ENCODE results near the gene ABCC5. TPM values are rescaled to one million over a fixed set of nuclear protein-coding genes. Genes with fewer than 3 reads are reported as not detected.

Gene ABCC5
- polyA plus RNA-seq, 4 donors, result 45.2 to 77.9 (median 54.8) TPM

Other genes with a start within 250 kb of the ABCC5 start
- 1 to 10 TPM in 1 of 4 donors, under 1 TPM in 2, not detected in 1; 0.47 to 2.5 (median 0.72) TPM for gene MAP6D1, start 192.3 kb downstream of the ABCC5 start, polyA plus RNA-seq (ENCODE audit: insufficient read length in 4 of 4)
- gene PARL, start 133.0 kb downstream of the ABCC5 start, polyA plus RNA-seq (ENCODE audit: insufficient read length in 4 of 4), result 10 to 100 TPM; 47.7 to 56.9 (median 54.9) TPM
- gene HTR3D, start 13.9 kb upstream of the ABCC5 start, polyA plus RNA-seq (ENCODE audit: insufficient read length in 4 of 4), result not detected
- gene HTR3C, start 35.2 kb upstream of the ABCC5 start, polyA plus RNA-seq (ENCODE audit: insufficient read length in 4 of 4), result not detected
- gene HTR3E, start 79.2 kb upstream of the ABCC5 start, polyA plus RNA-seq (ENCODE audit: insufficient read length in 4 of 4), result under 1 TPM in 1 of 4 donors, not detected in 3; 0.11 TPM
- 10 to 100 TPM; 36.0 to 57.9 (median 48.4) TPM for gene EIF2B5, start 117.5 kb upstream of the ABCC5 start, polyA plus RNA-seq (ENCODE audit: insufficient read length in 4 of 4)
- gene DVL3, start 137.5 kb upstream of the ABCC5 start, polyA plus RNA-seq (ENCODE audit: insufficient read length in 4 of 4), result 10 to 100 TPM; 61.4 to 91.9 (median 81.3) TPM
- 100 to 1,000 TPM; 262 to 377 (median 336) TPM for gene AP2M1, start 157.0 kb upstream of the ABCC5 start, polyA plus RNA-seq (ENCODE audit: insufficient read length in 4 of 4)
- gene ABCF3, start 168.3 kb upstream of the ABCC5 start, polyA plus RNA-seq (ENCODE audit: insufficient read length in 4 of 4), result 10 to 100 TPM; 48.8 to 77.4 (median 59.0) TPM
- gene VWA5B2, start 211.7 kb upstream of the ABCC5 start, polyA plus RNA-seq (ENCODE audit: insufficient read length in 4 of 4), result 1 to 10 TPM in 3 of 4 donors, under 1 TPM in 1; 0.29 to 2.3 (median 1.6) TPM
- gene ALG3, start 231.1 kb upstream of the ABCC5 start, polyA plus RNA-seq (ENCODE audit: insufficient read length in 4 of 4), result 10 to 100 TPM; 23.6 to 39.8 (median 32.5) TPM
- gene EEF1AKMT4, start 231.8 kb upstream of the ABCC5 start, polyA plus RNA-seq (ENCODE audit: insufficient read length in 4 of 4), result 1 to 10 TPM; 1.9 to 3.4 (median 2.5) TPM
- under 1 TPM; 0.14 to 0.48 (median 0.20) TPM for gene CAMK2N2, start 243.7 kb upstream of the ABCC5 start, polyA plus RNA-seq (ENCODE audit: insufficient read length in 4 of 4)